KMS-11 (cell line): ENCODE measurements around the gene PCDH12.

Experiments
- H2AFZ ChIP-seq: fragments of 200-600 bp; sonication (generic); 2 replicates; pipeline ENCODE4 v1.6.1; 2016; ENCODE audit warnings: antibody characterized with exemption, mixed run types, low read depth
- H3K27ac ChIP-seq: fragments of 200-600 bp; sonication (generic); 2 replicates; pipeline ENCODE4 v1.6.1; 2016; ENCODE audit warnings: mild to moderate bottlenecking, mixed run types
- H3K27me3 ChIP-seq: fragments of 200-600 bp; sonication (generic); 2 replicates; pipeline ENCODE4 v1.6.1; 2017; ENCODE audit warnings: mild to moderate bottlenecking, low read depth, mixed run types, moderate library complexity; ENCODE audit not compliant: insufficient read depth
- H3K36me3 ChIP-seq: fragments of 200-600 bp; sonication (generic); 2 replicates; pipeline ENCODE4 v1.6.1; 2017; ENCODE audit warnings: mild to moderate bottlenecking, mixed run types; ENCODE audit not compliant: insufficient read depth
- H3K4me1 ChIP-seq: fragments of 200-600 bp; sonication (generic); 2 replicates; pipeline ENCODE4 v1.6.1; 2016; ENCODE audit warnings: mild to moderate bottlenecking, low read depth, mixed run types; ENCODE audit not compliant: poor library complexity, severe bottlenecking
- H3K4me2 ChIP-seq: fragments of 200-600 bp; sonication (generic); 2 replicates; pipeline ENCODE4 v1.7.0; 2016; ENCODE audit warnings: mild to moderate bottlenecking, mixed run types
- H3K4me3 ChIP-seq: fragments of 200-600 bp; sonication (generic); IDR thresholded peaks from 2 replicates; pipeline ENCODE4 v1.6.1; 2017; ENCODE audit warnings: low read depth, low read length, mixed read lengths; ENCODE audit not compliant: insufficient read depth
- H3K79me2 ChIP-seq: fragments of 200-600 bp; sonication (generic); 2 replicates; pipeline ENCODE4 v1.6.1; 2016; ENCODE audit warnings: low read depth, mixed run types; ENCODE audit not compliant: insufficient read depth
- H3K9ac ChIP-seq: fragments of 200-600 bp; sonication (generic); 2 replicates; pipeline ENCODE4 v1.6.1; 2016; ENCODE audit warnings: mild to moderate bottlenecking, mixed run types
- H4K20me1 ChIP-seq: fragments of 200-600 bp; sonication (generic); 2 replicates; pipeline ENCODE4 v1.6.1; 2016; ENCODE audit warnings: mild to moderate bottlenecking, mixed run types; ENCODE audit not compliant: insufficient read depth
- TF ChIP-seq, protein P1 (sequence below): fragments of 200-600 bp; sonication (generic); conservative IDR thresholded peaks from 2 replicates; pipeline ENCODE4 v1.6.1; 2017; ENCODE audit warnings: low read depth, mild to moderate bottlenecking, antibody characterized with exemption, low read length, moderate library complexity, mixed read lengths

Gene PCDH12

DNA sequence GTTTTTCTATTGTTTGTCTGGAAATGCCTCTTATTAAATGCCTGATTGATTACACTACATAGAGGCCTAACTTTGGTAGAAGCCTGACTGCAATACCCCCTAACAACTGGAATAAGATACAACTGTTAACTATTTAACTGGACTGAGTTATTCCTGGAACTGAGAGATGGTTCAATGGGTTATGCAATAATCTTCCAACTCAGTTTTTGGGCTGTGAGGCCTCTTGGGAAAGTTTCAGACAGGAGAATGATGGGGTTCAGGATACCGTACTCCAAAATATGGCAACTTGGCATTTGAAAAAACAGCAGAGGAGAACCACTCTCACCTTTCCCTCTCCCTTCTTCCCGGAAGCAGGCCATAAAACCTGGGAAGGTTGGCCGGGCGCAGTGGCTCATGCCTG lies 60.6 kb downstream of the PCDH12 start:
- H3K4me1 ChIP-seq, result no peaks in the 10 kb centered on the region
- no peak overlapping the region for H2AFZ ChIP-seq
- H4K20me1 ChIP-seq, result no peaks in the 10 kb centered on the region
- no peak overlapping the region for H3K4me3 ChIP-seq
- no peak overlapping the region for H3K27ac ChIP-seq
- H3K9ac ChIP-seq, result no peak overlapping the region
- H3K27me3 ChIP-seq, result no peaks in the 10 kb centered on the region
- no peaks in the 10 kb centered on the region for H3K36me3 ChIP-seq
- TF ChIP-seq, protein P1, sequence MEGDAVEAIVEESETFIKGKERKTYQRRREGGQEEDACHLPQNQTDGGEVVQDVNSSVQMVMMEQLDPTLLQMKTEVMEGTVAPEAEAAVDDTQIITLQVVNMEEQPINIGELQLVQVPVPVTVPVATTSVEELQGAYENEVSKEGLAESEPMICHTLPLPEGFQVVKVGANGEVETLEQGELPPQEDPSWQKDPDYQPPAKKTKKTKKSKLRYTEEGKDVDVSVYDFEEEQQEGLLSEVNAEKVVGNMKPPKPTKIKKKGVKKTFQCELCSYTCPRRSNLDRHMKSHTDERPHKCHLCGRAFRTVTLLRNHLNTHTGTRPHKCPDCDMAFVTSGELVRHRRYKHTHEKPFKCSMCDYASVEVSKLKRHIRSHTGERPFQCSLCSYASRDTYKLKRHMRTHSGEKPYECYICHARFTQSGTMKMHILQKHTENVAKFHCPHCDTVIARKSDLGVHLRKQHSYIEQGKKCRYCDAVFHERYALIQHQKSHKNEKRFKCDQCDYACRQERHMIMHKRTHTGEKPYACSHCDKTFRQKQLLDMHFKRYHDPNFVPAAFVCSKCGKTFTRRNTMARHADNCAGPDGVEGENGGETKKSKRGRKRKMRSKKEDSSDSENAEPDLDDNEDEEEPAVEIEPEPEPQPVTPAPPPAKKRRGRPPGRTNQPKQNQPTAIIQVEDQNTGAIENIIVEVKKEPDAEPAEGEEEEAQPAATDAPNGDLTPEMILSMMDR, result no peak
- no peaks in the 10 kb centered on the region for H3K79me2 ChIP-seq
- H3K4me2 ChIP-seq, result no peak overlapping the region
